ENCODE data around the gene USP17L11. TPM values are rescaled to one million over a fixed set of nuclear protein-coding genes. Genes with fewer than 3 reads are reported as not detected.

The USP17L11 gene
- total RNA-seq: not detected

GRCh38 chr4:9215105-9215504, at the start of gene USP17L11:
Gene USP17L11, plus strand, starts transcription at chr4:9215405. Its CDS starts 0 bp downstream, at chr4:9215405.

GRCh38 chr4:9169791-9170459, 45.3 kb upstream of the USP17L11 start, which contains the start of gene FAM90A26:
Gene FAM90A26, plus strand, starts transcription at chr4:9170409. Its CDS starts 2,764 bp downstream, at chr4:9173173.

GRCh38 chr4:9210357-9210756, 4.8 kb upstream of the USP17L11 start, which contains the start of gene USP17L10:
Gene USP17L10, plus strand, starts transcription at chr4:9210657. Its CDS starts 0 bp downstream, at chr4:9210657.

GRCh38 chr4:9219852-9220251, 4.6 kb downstream of the USP17L11 start, which contains the start of gene USP17L12:
Gene USP17L12, plus strand, starts transcription at chr4:9220152. Its CDS starts 0 bp downstream, at chr4:9220152.

GRCh38 chr4:9224596-9224995, 9.4 kb downstream of the USP17L11 start, which contains the start of gene USP17L13:
Gene USP17L13, plus strand, starts transcription at chr4:9224896. Its CDS starts 0 bp downstream, at chr4:9224896.

GRCh38 chr4:9234085-9234484, 18.9 kb downstream of the USP17L11 start, which contains the start of gene USP17L15:
Gene USP17L15, plus strand, starts transcription at chr4:9234385. Its CDS starts 0 bp downstream, at chr4:9234385.

GRCh38 chr4:9243579-9243978, 28.4 kb downstream of the USP17L11 start, which contains the start of gene USP17L17:
Gene USP17L17, plus strand, starts transcription at chr4:9243879. Its CDS starts 0 bp downstream, at chr4:9243879.

GRCh38 chr4:9247953-9248680, 32.9 kb downstream of the USP17L11 start, which contains the start of gene USP17L18:
Gene USP17L18, plus strand, starts transcription at chr4:9248630. Its CDS starts 0 bp downstream, at chr4:9248630.

GRCh38 chr4:9253078-9253477, 37.9 kb downstream of the USP17L11 start, which contains the start of gene USP17L19:
Gene USP17L19, plus strand, starts transcription at chr4:9253378. Its CDS starts 0 bp downstream, at chr4:9253378.

GRCh38 chr4:9257824-9258223, 42.6 kb downstream of the USP17L11 start, which contains the start of gene USP17L20:
Gene USP17L20, plus strand, starts transcription at chr4:9258124. Its CDS starts 0 bp downstream, at chr4:9258124.

GRCh38 chr4:9262572-9262971, 47.4 kb downstream of the USP17L11 start, which contains the start of gene USP17L21:
Gene USP17L21, plus strand, starts transcription at chr4:9262872. Its CDS starts 0 bp downstream, at chr4:9262872.

Other genes starting within 250 kb of the USP17L11 start
- not detected for gene FAM90A26, start 45.0 kb upstream of the USP17L11 start, total RNA-seq
- not detected for gene USP17L10, start 4.7 kb upstream of the USP17L11 start, total RNA-seq
- gene USP17L12, start 4.7 kb downstream of the USP17L11 start, total RNA-seq: not detected
- gene USP17L13, start 9.5 kb downstream of the USP17L11 start, total RNA-seq: not detected
- gene USP17L15, start 19.0 kb downstream of the USP17L11 start, total RNA-seq: not detected
- not detected for gene USP17L17, start 28.5 kb downstream of the USP17L11 start, total RNA-seq
- gene USP17L18, start 33.2 kb downstream of the USP17L11 start, total RNA-seq: not detected
- gene USP17L19, start 38.0 kb downstream of the USP17L11 start, total RNA-seq: not detected
- gene USP17L20, start 42.7 kb downstream of the USP17L11 start, total RNA-seq: not detected
- gene USP17L21, start 47.5 kb downstream of the USP17L11 start, total RNA-seq: not detected
- gene USP17L22, start 52.2 kb downstream of the USP17L11 start, total RNA-seq: not detected
- not detected for gene USP17L24, start 109.8 kb downstream of the USP17L11 start, total RNA-seq
- gene USP17L25, start 114.5 kb downstream of the USP17L11 start, total RNA-seq: not detected
- gene USP17L26, start 119.3 kb downstream of the USP17L11 start, total RNA-seq: not detected
- gene USP17L5, start 124.0 kb downstream of the USP17L11 start, total RNA-seq: not detected
- gene USP17L27, start 128.7 kb downstream of the USP17L11 start, total RNA-seq: not detected
- gene USP17L28, start 133.5 kb downstream of the USP17L11 start, total RNA-seq: not detected
- not detected for gene USP17L29, start 138.2 kb downstream of the USP17L11 start, total RNA-seq
- not detected for gene USP17L30, start 147.7 kb downstream of the USP17L11 start, total RNA-seq
- not detected for gene DEFB131A, start 229.0 kb downstream of the USP17L11 start, total RNA-seq